IPS DF 4.7 (cell line): ENCODE data around the gene TMEM208.

Experiments used
- DNase-seq: peaks from one replicate; pipeline ENCODE4 v3.0.0-alpha.2; 2013; ENCODE audit warnings: low spot score; ENCODE audit errors: extremely low read depth

TMEM208 gene

GRCh38 chr16:67235816-67236562 lies 9.1 kb downstream of the TMEM208 start:
- DNase-seq = no peak

GRCh38 chr16:67236563-67237395 lies 9.8 kb downstream of the TMEM208 start:
- no peak for DNase-seq

- no peak for DNase-seq
Observed at GRCh38 chr16:67237396-67238277, 10.7 kb downstream of the TMEM208 start.

GRCh38 chr16:67238278-67238575 lies 11.3 kb downstream of the TMEM208 start:
- DNase-seq = no peak

GRCh38 chr16:67238806-67239470 lies 12.0 kb downstream of the TMEM208 start:
- DNase-seq = no peak

- DNase-seq = no peak
Observed at GRCh38 chr16:67240506-67240905, 13.6 kb downstream of the TMEM208 start.

- DNase-seq = no peak
Observed at GRCh38 chr16:67241008-67241900, 14.3 kb downstream of the TMEM208 start.

- DNase-seq = no peak
Observed at GRCh38 chr16:67242138-67242730, 15.3 kb downstream of the TMEM208 start.

- DNase-seq = no peak
Observed at GRCh38 chr16:67243481-67243880, 16.6 kb downstream of the TMEM208 start.

- DNase-seq = no peak
Observed at GRCh38 chr16:67244387-67245185, 17.7 kb downstream of the TMEM208 start.

- DNase-seq = no peak
Observed at GRCh38 chr16:67245186-67245585, 18.3 kb downstream of the TMEM208 start.

- DNase-seq = no peak
Observed at GRCh38 chr16:67245674-67246080, 18.7 kb downstream of the TMEM208 start.

GRCh38 chr16:67246081-67246755 lies 19.3 kb downstream of the TMEM208 start:
- DNase-seq = no peak

GRCh38 chr16:67246756-67247191 lies 19.8 kb downstream of the TMEM208 start:
- peak; percentile 80 for DNase-seq

- DNase-seq = no peak
Observed at GRCh38 chr16:67247192-67248072, 20.5 kb downstream of the TMEM208 start, which contains the start of gene FHOD1. Gene FHOD1 (minus strand): TSS chr16:67247481. CDS start chr16:67247410, 71 bp downstream.

- no peak for DNase-seq
Observed at GRCh38 chr16:67248073-67248400, 21.1 kb downstream of the TMEM208 start.

- no peak for DNase-seq
Observed at GRCh38 chr16:67248401-67249177, 21.7 kb downstream of the TMEM208 start, which contains the start of gene SLC9A5. Gene SLC9A5 (plus strand): TSS chr16:67248979. CDS start chr16:67249015, 36 bp downstream.
